ENCODE results near the gene FKBP8.
A peak's percentile ranks its signal among the peaks of the same experiment; 100 is the strongest.

Gene FKBP8

GRCh38 chr19:18502246-18502637 is 41.1 kb downstream of the FKBP8 start:
- no peak for DNase-seq (ENCODE audit: low spot score)

GRCh38 chr19:18501832-18502231 is 41.5 kb downstream of the FKBP8 start:
- DNase-seq (ENCODE audit: low spot score): no peak

GRCh38 chr19:18501351-18501750 is 42.0 kb downstream of the FKBP8 start:
- DNase-seq (ENCODE audit: low spot score): no peak

- no peak for DNase-seq (ENCODE audit: low spot score)
Observed at GRCh38 chr19:18500799-18501198, 42.6 kb downstream of the FKBP8 start.

GRCh38 chr19:18500376-18500775 is 43.0 kb downstream of the FKBP8 start:
- DNase-seq (ENCODE audit: low spot score): no peak

GRCh38 chr19:18499055-18499775 is 44.2 kb downstream of the FKBP8 start:
- DNase-seq (ENCODE audit: low spot score): no peak

- DNase-seq (ENCODE audit: low spot score): no peak
Observed at GRCh38 chr19:18496980-18497256, 46.5 kb downstream of the FKBP8 start.

- DNase-seq (ENCODE audit: low spot score): peak; percentile 50
Observed at GRCh38 chr19:18496167-18496979, 47.0 kb downstream of the FKBP8 start.

- DNase-seq (ENCODE audit: low spot score): no peak
Observed at GRCh38 chr19:18495204-18495911, 48.0 kb downstream of the FKBP8 start.

GRCh38 chr19:18494267-18494607 is 49.1 kb downstream of the FKBP8 start:
- DNase-seq (ENCODE audit: low spot score): no peak

GRCh38 chr19:18493440-18494266 is 49.7 kb downstream of the FKBP8 start:
- no peak for DNase-seq (ENCODE audit: low spot score)

- DNase-seq (ENCODE audit: low spot score): no peak
Observed at GRCh38 chr19:18491995-18492953, 51.1 kb downstream of the FKBP8 start.

- no peak for DNase-seq (ENCODE audit: low spot score)
Observed at GRCh38 chr19:18490728-18491127, 52.6 kb downstream of the FKBP8 start.

- DNase-seq (ENCODE audit: low spot score): no peak
Observed at GRCh38 chr19:18489627-18490184, 53.7 kb downstream of the FKBP8 start.

- no peak for DNase-seq (ENCODE audit: low spot score)
Observed at GRCh38 chr19:18488838-18489626, 54.3 kb downstream of the FKBP8 start.

GRCh38 chr19:18488403-18488723 is 55.0 kb downstream of the FKBP8 start:
- peak; percentile 75 for DNase-seq (ENCODE audit: low spot score)

GRCh38 chr19:18487576-18488402 is 55.6 kb downstream of the FKBP8 start:
- DNase-seq (ENCODE audit: low spot score): no peak

- DNase-seq (ENCODE audit: low spot score): no peak
Observed at GRCh38 chr19:18486746-18487145, 56.6 kb downstream of the FKBP8 start.

GRCh38 chr19:18484992-18485391 is 58.4 kb downstream of the FKBP8 start:
- DNase-seq (ENCODE audit: low spot score): no peak
